Gastroesophageal sphincter (tissue), 3 donors: ENCODE measurements around the gene GABPB1.

Source experiments
- CTCF ChIP-seq, 4 experiments: fragments of 200-600 bp in 2 of 4; fragments of 450-650 bp in 2 of 4; sonication (generic) in 1 of 4; IDR thresholded peaks; one replicate each; pipeline ENCODE4 v1.5.1; 2017 to 2019; ENCODE audit warnings: antibody characterized with exemption in 4 of 4, mild to moderate bottlenecking in 2 of 4, moderate library complexity in 2 of 4
- EP300 ChIP-seq: sonication (generic); formaldehyde crosslinking; IDR thresholded peaks from one replicate; pipeline ENCODE4 v1.6.1; 2017; ENCODE audit warnings: antibody characterized with exemption, mild to moderate bottlenecking
- POLR2A ChIP-seq, 2 donors: fragments of 450-650 bp; IDR thresholded peaks; one replicate each; pipeline ENCODE4 v1.6.1; 2017; ENCODE audit warnings: antibody characterized with exemption in 2 of 2, mild to moderate bottlenecking in 2 of 2, moderate library complexity in 1 of 2

DNA sequence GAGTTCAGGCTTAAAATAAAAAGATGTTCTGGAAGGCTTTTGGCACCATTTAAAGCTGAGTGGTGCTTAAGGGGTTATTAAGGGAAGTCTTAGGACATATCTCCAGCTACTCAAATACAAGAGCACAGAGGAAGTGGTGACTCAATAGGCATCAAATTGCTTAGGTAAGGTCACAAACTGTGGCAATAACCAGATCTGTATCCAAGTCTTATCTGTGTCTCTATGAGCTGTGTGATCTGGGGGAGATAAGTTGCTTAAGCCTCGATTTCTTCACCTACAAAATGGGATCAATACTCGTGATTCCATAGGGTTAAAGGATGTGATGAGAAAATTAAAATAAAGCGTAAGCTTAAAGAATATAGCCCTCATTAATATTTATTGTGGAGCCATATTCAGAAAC is 97.1 kb downstream of the GABPB1 start:
- TF ChIP-seq CTCF (IDR thresholded peaks at IDR 0.05) (no peak), EP300 (no peak), POLR2A (IDR thresholded peaks at IDR 0.05) (no peak)
